H1 (cell line): ENCODE measurements around the gene AGER. TPM values are rescaled to one million over a fixed set of nuclear protein-coding genes. Genes with fewer than 3 reads are reported as not detected.
"Not testable (repeated sequence)": the region's sequence is repeated elsewhere in the genome, so short reads cannot be mapped to it uniquely, and the experiment has no call there.

Source experiments
- CTCF ChIA-PET: fragments of 300-600 bp; sonication (Branson Sonifier 250); formaldehyde crosslinking; loops from one replicate; lab custom pipeline; 2021; ENCODE audit not compliant: partially characterized antibody; lab: Charles Lee
- POLR2A ChIA-PET: fragments of 300-600 bp; sonication (Branson Sonifier 250); formaldehyde crosslinking; loops from one replicate; lab custom pipeline; 2021; ENCODE audit warnings: inconsistent platforms; ENCODE audit not compliant: partially characterized antibody; lab: Charles Lee
- DNase-seq, 2 experiments: peaks; one replicate each; pipeline versions ENCODE4 v3.0.0 to v3.0.0-alpha.2; 2010 to 2022; ENCODE audit warnings: low spot score in 2 of 2, low read depth in 1 of 2, mixed read lengths in 1 of 2
- FAIRE-seq: peaks from 2 replicates; lab custom pipeline; 2011; peaks lifted over from hg19 to GRCh38; lab: Jason Lieb, UNC
- H2AFZ ChIP-seq: 2 replicates; pipeline ENCODE4 v1.8.1; 2012; ENCODE audit warnings: low read length, inconsistent platforms
- H2AK5ac ChIP-seq: 2 replicates; pipeline ENCODE4 v1.6.1; 2013; ENCODE audit warnings: low read depth, low read length
- H2BK120ac ChIP-seq: replicated peaks from 2 replicates; pipeline ENCODE3; 2013; ENCODE audit warnings: low read depth, low read length, inconsistent platforms
- H2BK12ac ChIP-seq: 2 replicates; pipeline ENCODE4 v1.6.1; 2013; ENCODE audit warnings: low read depth, low read length
- H2BK15ac ChIP-seq: 2 replicates; pipeline ENCODE4 v1.6.1; 2013; ENCODE audit warnings: low read length
- H2BK20ac ChIP-seq: 2 replicates; pipeline ENCODE4 v1.6.1; 2013; ENCODE audit warnings: low read length
- H2BK5ac ChIP-seq: 2 replicates; pipeline ENCODE4 v1.6.1; 2013; ENCODE audit warnings: low read depth, low read length
- H3K14ac ChIP-seq: 2 replicates; pipeline ENCODE4 v1.6.1; 2013; ENCODE audit warnings: inconsistent platforms; ENCODE audit not compliant: insufficient read length
- H3K18ac ChIP-seq: 2 replicates; pipeline ENCODE4 v1.6.1; 2013; ENCODE audit warnings: low read length; ENCODE audit errors: extremely low read depth
- H3K23ac ChIP-seq: 2 replicates; pipeline ENCODE4 v1.6.1; 2013; ENCODE audit warnings: inconsistent platforms; ENCODE audit not compliant: insufficient read length
- H3K23me2 ChIP-seq: 2 replicates; pipeline ENCODE4 v1.6.1; 2013; ENCODE audit warnings: low read depth, low read length
- H3K27ac ChIP-seq: 2 replicates; pipeline ENCODE4 v1.6.1; 2011; ENCODE audit warnings: low read depth, low read length, inconsistent platforms
- H3K27me3 ChIP-seq, 4 experiments: replicated peaks in 1 of 4; 1 replicate in 1 of 4; 2 replicates in 3 of 4; pipeline versions ENCODE4 v1.6.1 to v1.8.1; 2011 to 2013; ENCODE audit warnings: low read length in 3 of 4, mild to moderate bottlenecking in 3 of 4, inconsistent platforms in 2 of 4, mixed read lengths in 2 of 4, moderate library complexity in 1 of 4; ENCODE audit not compliant: control insufficient read depth in 3 of 4, insufficient read depth in 3 of 4; ENCODE audit errors: extremely low read depth in 1 of 4
- H3K36me3 ChIP-seq, 4 experiments: 2 replicates each; pipeline versions ENCODE4 v1.6.1 to v1.8.1; 2011 to 2013; ENCODE audit warnings: mild to moderate bottlenecking in 4 of 4, low read length in 3 of 4, moderate library complexity in 2 of 4, control low read depth in 1 of 4, inconsistent platforms in 1 of 4; ENCODE audit not compliant: insufficient read depth in 4 of 4, control insufficient read depth in 2 of 4
- H3K4ac ChIP-seq: replicated peaks from 2 replicates; pipeline ENCODE3; 2013; ENCODE audit warnings: low read length, low read depth, mixed read lengths, inconsistent platforms; ENCODE audit not compliant: insufficient read length
- H3K4me1 ChIP-seq, 4 experiments: replicated peaks in 1 of 4; 1 replicate in 1 of 4; 2 replicates in 3 of 4; pipeline versions ENCODE4 v1.6.1 to v1.8.1; 2011 to 2013; ENCODE audit warnings: low read length in 3 of 4, inconsistent platforms in 2 of 4, mixed read lengths in 1 of 4; ENCODE audit not compliant: insufficient read depth in 4 of 4, control insufficient read depth in 3 of 4
- H3K4me2 ChIP-seq, 2 experiments: 2 replicates each; pipeline versions ENCODE4 v1.6.1 to v1.8.1; 2011 to 2013; ENCODE audit warnings: low read depth in 2 of 2, low read length in 2 of 2, control low read depth in 1 of 2, inconsistent platforms in 1 of 2, mild to moderate bottlenecking in 1 of 2; ENCODE audit not compliant: insufficient read depth in 1 of 2
- H3K4me3 ChIP-seq, 4 experiments: fragments of 200-600, 300-600 bp in 1 of 4; sonication (generic), shearing (Covaris generic), sonication (Bioruptor Twin) in 1 of 4; 2 replicates each; pipeline versions ENCODE4 v1.5.1 to v1.8.1; 2011 to 2016; ENCODE audit warnings: low read length in 4 of 4, low read depth in 3 of 4, control low read depth in 2 of 4, inconsistent platforms in 2 of 4, mild to moderate bottlenecking in 2 of 4, mixed read lengths in 1 of 4, moderate library complexity in 1 of 4; ENCODE audit not compliant: insufficient read depth in 2 of 4; ENCODE audit errors: extremely low read depth in 1 of 4
- H3K56ac ChIP-seq: replicated peaks from 2 replicates; pipeline ENCODE3; 2013; ENCODE audit warnings: low read depth, mild to moderate bottlenecking, mixed read lengths, low read length, inconsistent platforms; ENCODE audit not compliant: insufficient read length
- H3K79me1 ChIP-seq: 2 replicates; pipeline ENCODE4 v1.6.1; 2013; ENCODE audit warnings: low read depth, low read length, control low read depth
- H3K79me2 ChIP-seq, 2 experiments: 2 replicates each; pipeline versions ENCODE4 v1.6.1 to v1.8.1; 2012 to 2013; ENCODE audit warnings: low read length in 2 of 2, mild to moderate bottlenecking in 2 of 2, inconsistent platforms in 1 of 2; ENCODE audit not compliant: insufficient read depth in 2 of 2, control insufficient read depth in 1 of 2
- H3K9ac ChIP-seq, 4 experiments: replicated peaks in 1 of 4; 1 replicate in 1 of 4; 2 replicates in 3 of 4; pipeline versions ENCODE4 v1.6.1 to v1.8.1; 2011 to 2013; ENCODE audit warnings: low read depth in 3 of 4, low read length in 3 of 4, control low read depth in 2 of 4, mild to moderate bottlenecking in 2 of 4, moderate library complexity in 2 of 4, inconsistent platforms in 1 of 4; ENCODE audit errors: extremely low read depth in 1 of 4
- H3K9me3 ChIP-seq, 2 experiments: 2 replicates each; pipeline versions ENCODE4 v1.6.1 to v1.8.1; 2012 to 2013; ENCODE audit warnings: mild to moderate bottlenecking in 2 of 2, moderate library complexity in 2 of 2, control low read depth in 1 of 2, inconsistent platforms in 1 of 2, low read depth in 1 of 2, low read length in 1 of 2, mixed read lengths in 1 of 2; ENCODE audit not compliant: insufficient read depth in 2 of 2
- H4K20me1 ChIP-seq, 2 experiments: replicated peaks in 1 of 2; 2 replicates each; pipeline versions ENCODE3 to v1.8.1; 2011 to 2013; ENCODE audit warnings: inconsistent platforms in 2 of 2, low read length in 2 of 2, mild to moderate bottlenecking in 1 of 2; ENCODE audit not compliant: insufficient read depth in 2 of 2, control insufficient read depth in 1 of 2
- H4K5ac ChIP-seq: 2 replicates; pipeline ENCODE4 v1.6.1; 2013; ENCODE audit warnings: low read length, low read depth, mixed read lengths, inconsistent platforms; ENCODE audit not compliant: insufficient read length
- H4K8ac ChIP-seq: 2 replicates; pipeline ENCODE4 v1.8.0; 2013; ENCODE audit warnings: mild to moderate bottlenecking, moderate library complexity, low read length, inconsistent platforms; ENCODE audit not compliant: insufficient read depth; ENCODE audit errors: extremely low read depth
- H4K91ac ChIP-seq: replicated peaks from 2 replicates; pipeline ENCODE3; 2013; ENCODE audit warnings: low read length, mixed read lengths, inconsistent platforms; ENCODE audit not compliant: insufficient read length
- CEBPB ChIP-seq: IDR thresholded peaks from 2 replicates; pipeline ENCODE4 v1.6.1; 2012; ENCODE audit warnings: low read depth, low read length
- WGBS, 2 experiments: shearing (Covaris generic) in 1 of 2; methylation state at CpG; one replicate each; pipeline versions ENCODE4 v1.1.6 to v1.1.7; 2013 to 2015; ENCODE audit warnings: low lambda C conversion rate in 2 of 2, mixed read lengths in 2 of 2, inconsistent platforms in 1 of 2, low coverage in 1 of 2, missing lambda C conversion rate in 1 of 2; ENCODE audit not compliant: insufficient replicate concordance in 2 of 2, insufficient coverage in 1 of 2, insufficient read length in 1 of 2; ENCODE audit errors: extremely low coverage in 1 of 2, missing lambda C conversion rate in 1 of 2; 5-methylcytosine and 5-hydroxymethylcytosine counted together
- polyA plus RNA-seq, 7 experiments: library from polyadenylated mRNA; depleted of rRNA in 3 of 7; stranded (reverse) in 5 of 7; unstranded in 2 of 7; fragments of >200 nt in 5 of 7; fragments of 200-250 nt in 2 of 7; gene quantifications; 1 replicate in 5 of 7; 2 replicates in 1 of 7; 4 replicates in 1 of 7; pipeline versions ENCODE4 v1.2.1 to v1.2.3, GENCODE V29; 2011 to 2013; ENCODE audit warnings: missing spikeins in 2 of 7, mixed read lengths in 2 of 7
- total RNA-seq: library from RNA; stranded (reverse); fragmentation: NEBNext Ultra II Directional; extraction: Animal tissue kit (Norgen Biotek cat#: 25700); gene quantifications from 2 replicates; pipeline ENCODE4 v1.2.1, GENCODE V29; 2021

The AGER gene
- total and polyA plus RNA-seq, 2 of the 8 experiments (the other 6 are each of a cell fraction or from before 2014, with no cell fraction given), result 3.8 to 10.9 TPM

DNA sequence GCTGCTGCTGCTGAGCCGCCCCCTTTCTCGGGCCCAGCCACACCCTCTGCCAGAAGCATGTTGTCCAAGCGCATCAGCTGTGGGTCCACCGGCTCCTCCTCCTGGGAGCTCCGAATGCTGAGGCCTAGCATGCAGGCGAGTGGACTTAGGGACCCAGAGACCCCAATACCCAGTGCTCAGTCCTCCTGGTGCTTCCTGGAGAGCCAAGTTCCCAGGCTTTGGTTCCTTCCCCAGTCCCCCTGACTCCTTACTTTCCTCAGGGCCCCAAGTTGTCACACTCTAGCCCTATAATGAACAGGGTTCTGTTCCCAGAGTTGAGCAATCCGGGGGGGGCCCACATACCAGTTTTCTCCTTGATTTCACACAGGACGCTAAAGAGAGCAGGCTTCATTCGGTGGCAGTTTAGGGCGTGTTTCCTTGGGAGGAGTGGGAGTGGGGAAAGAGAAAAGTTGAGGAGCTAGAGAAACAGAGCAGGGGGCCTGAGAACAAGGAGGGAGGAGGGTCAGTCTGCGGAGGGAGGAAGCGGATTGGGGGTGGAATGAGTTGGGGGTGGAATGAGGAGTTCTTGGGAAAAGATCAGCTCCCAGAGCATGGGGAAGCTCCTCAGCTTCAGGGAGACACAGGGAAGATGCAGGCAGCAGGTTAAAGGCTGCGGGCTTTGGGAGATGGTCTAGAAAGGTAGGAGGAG, 4.5 kb upstream of the AGER start (continued):
- no peak for TF ChIP-seq CEBPB
- TF ChIP-seq, all 59 proteins: peak for 0

DNA sequence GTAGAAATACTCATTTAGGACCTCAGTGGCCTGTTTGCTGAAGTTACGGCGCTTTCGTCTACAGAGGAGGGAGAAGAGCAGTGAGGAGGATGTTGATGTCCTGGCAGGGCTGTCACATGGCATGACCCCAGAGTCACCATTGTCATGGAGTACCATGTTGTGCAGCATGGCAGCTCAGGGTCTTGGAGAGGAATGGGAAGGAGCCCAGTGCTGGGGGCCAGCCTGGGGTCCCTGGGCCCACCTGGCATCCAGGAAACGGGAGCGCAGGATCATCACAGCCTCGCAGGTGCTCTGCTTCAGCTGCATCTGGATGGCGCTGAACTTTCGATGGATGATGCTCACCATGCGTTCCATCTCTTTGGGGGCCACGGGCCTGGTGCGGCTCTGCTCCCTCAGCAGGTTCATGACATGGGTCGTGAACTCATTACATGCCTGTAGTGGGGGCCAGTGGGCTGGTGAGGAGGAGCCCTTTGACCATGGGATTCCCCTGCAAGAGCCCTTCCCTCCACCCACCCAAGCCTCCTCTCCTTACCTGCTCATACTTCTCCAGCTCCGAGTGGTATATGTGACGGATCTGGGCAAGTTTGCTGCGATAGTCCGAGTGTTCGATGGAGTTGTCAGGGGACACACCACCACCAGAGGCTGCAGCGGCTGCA, 3.8 kb upstream of the AGER start:
- FAIRE-seq, H4K5ac ChIP-seq, H3K79me1 ChIP-seq, H4K8ac ChIP-seq, H2AK5ac ChIP-seq, H2BK15ac ChIP-seq, H3K18ac ChIP-seq, H3K27me3 ChIP-seq, H3K56ac ChIP-seq, H3K23me2 ChIP-seq, H2AFZ ChIP-seq, H4K91ac ChIP-seq, H3K4ac ChIP-seq, H3K23ac ChIP-seq, H2BK5ac ChIP-seq, H2BK120ac ChIP-seq, DNase-seq, H3K9me3 ChIP-seq, H4K20me1 ChIP-seq, H2BK20ac ChIP-seq, H2BK12ac ChIP-seq, H3K14ac ChIP-seq, H3K9ac ChIP-seq, H3K27ac ChIP-seq: not testable (repeated sequence)
- H3K36me3 ChIP-seq, result peaks cover 4 to 21% (median 19%) of the 10 kb centered on the region in 4 experiments; a peak in 7 of 8 replicates
- peaks cover 0 to 13% of the 10 kb centered on the region in 2 experiments; a peak in 2 of 4 replicates for H3K79me2 ChIP-seq
- H3K4me1 ChIP-seq, result peaks cover 0 to 26% (median 16%) of the 10 kb centered on the region in 4 experiments; a peak in 6 of 7 replicates
- peak overlapping the region in 1 of 2 experiments; percentile 90; a peak in 2 of 4 replicates for H3K4me2 ChIP-seq
- ChIA-PET CTCF (interaction anchor here (1.1 to 3.2 kb wide), 6 partner anchors 11 to 70 kb away, joined by 4 to 13 read pairs (median 6); partner anchors contain the start of genes AGPAT1 and PRRT1), POLR2A (interaction anchor here (1.2 to 13.3 kb wide), 6 partner anchors 8 to 58 kb away, joined by 3 to 194 read pairs (median 4); partner anchors contain the start of genes AGPAT1, FKBPL, PRRT1 and RNF5)
- 91% methylated on average over 13 of the region's 18 CpGs; no CpG with 5 or more reads in 1 of the 2 experiments for WGBS, 2 experiments
- 0 out of 8 replicates have a peak overlapping the region, but pooled peaks of 1 of the 4 experiments have one; percentile 30 for H3K4me3 ChIP-seq
